HG03571 (cell line): ENCODE measurements around the gene ZNF599.

Experiments
- ATAC-seq: cut with Tn5 transposase; IDR thresholded peaks from one replicate; pipeline ENCODE4 v1.9.1; 2021; ENCODE audit not compliant: unreplicated experiment

Gene ZNF599

GRCh38 chr19:34744896-34745690 is 27.9 kb downstream of the ZNF599 start:
- ATAC-seq = no peak

GRCh38 chr19:34734537-34735103 is 38.4 kb downstream of the ZNF599 start:
- ATAC-seq = no peak

GRCh38 chr19:34733746-34734536 is 39.1 kb downstream of the ZNF599 start, which contains the start of gene ZNF181:
TSS of gene ZNF181 (plus strand) at chr19:34734243. CDS start at chr19:34735038, 795 bp downstream.
- ATAC-seq = peak; percentile 69

GRCh38 chr19:34733266-34733745 is 39.7 kb downstream of the ZNF599 start:
- peak; percentile 5 for ATAC-seq

- no peak for ATAC-seq
Measured at GRCh38 chr19:34732612-34733211, 40.3 kb downstream of the ZNF599 start.

- no peak for ATAC-seq
Measured at GRCh38 chr19:34731964-34732363, 41.1 kb downstream of the ZNF599 start.

- ATAC-seq = no peak
Measured at GRCh38 chr19:34731019-34731829, 41.8 kb downstream of the ZNF599 start.

GRCh38 chr19:34725400-34725799 is 47.6 kb downstream of the ZNF599 start:
- no peak for ATAC-seq

- ATAC-seq = no peak
Measured at GRCh38 chr19:34722353-34722752, 50.7 kb downstream of the ZNF599 start.

GRCh38 chr19:34715357-34715756 is 57.7 kb downstream of the ZNF599 start:
- ATAC-seq = no peak

- ATAC-seq = no peak
Measured at GRCh38 chr19:34713262-34713637, 59.8 kb downstream of the ZNF599 start.

GRCh38 chr19:34712395-34713261 is 60.4 kb downstream of the ZNF599 start:
- ATAC-seq = no peak

- no peak for ATAC-seq
Measured at GRCh38 chr19:34711890-34712289, 61.1 kb downstream of the ZNF599 start.
